Smooth muscle cell (in vitro differentiated cells): Measurements from ENCODE around the gene NCBP2L. TPM values are rescaled to one million over a fixed set of nuclear protein-coding genes. Genes with fewer than 3 reads are reported as not detected.

Source experiments
- DNase-seq: peaks from one replicate; lab custom pipeline; 2025; ENCODE audit not compliant: unreplicated experiment; lab: John Stamatoyannopoulos, UW
- H2AFZ ChIP-seq: fragments of 200-600 bp; sonication (generic); 2 replicates; pipeline ENCODE4 v1.6.0; 2016; ENCODE audit warnings: antibody characterized with exemption, low read depth, mild to moderate bottlenecking
- H3F3A ChIP-seq: fragments of 200-600 bp; sonication (generic); 2 replicates; pipeline ENCODE4 v1.6.0; 2017; ENCODE audit warnings: antibody characterized with exemption, low read depth
- H3K27ac ChIP-seq: fragments of 200-600 bp; sonication (generic); 2 replicates; pipeline ENCODE4 v1.5.1; 2016; ENCODE audit warnings: low read depth, mild to moderate bottlenecking
- H3K27me3 ChIP-seq: fragments of 200-600 bp; sonication (generic); 2 replicates; pipeline ENCODE4 v1.6.1; 2016; ENCODE audit warnings: low read depth, mild to moderate bottlenecking
- H3K36me3 ChIP-seq: fragments of 200-600 bp; sonication (generic); 2 replicates; pipeline ENCODE4 v1.5.1; 2016; ENCODE audit warnings: low read depth
- H3K4me1 ChIP-seq: fragments of 200-600 bp; sonication (generic); 2 replicates; pipeline ENCODE4 v1.5.1; 2016; ENCODE audit warnings: low read depth
- H3K4me2 ChIP-seq: fragments of 200-600 bp; sonication (generic); 2 replicates; pipeline ENCODE4 v1.6.0; 2016; ENCODE audit warnings: mild to moderate bottlenecking
- H3K4me3 ChIP-seq: fragments of 200-600 bp; sonication (generic); 2 replicates; pipeline ENCODE4 v1.5.1; 2016; ENCODE audit warnings: mild to moderate bottlenecking
- H3K79me2 ChIP-seq: fragments of 200-600 bp; sonication (generic); 2 replicates; pipeline ENCODE4 v1.6.0; 2016; ENCODE audit warnings: low read depth, mild to moderate bottlenecking
- H3K9ac ChIP-seq: fragments of 200-600 bp; sonication (generic); 2 replicates; pipeline ENCODE4 v1.6.0; 2016; ENCODE audit warnings: low read depth
- H3K9me3 ChIP-seq: fragments of 200-600 bp; sonication (generic); replicated peaks from 2 replicates; pipeline ENCODE4 v1.5.1; 2016; ENCODE audit warnings: low read depth
- H4K20me1 ChIP-seq: fragments of 200-600 bp; sonication (generic); 2 replicates; pipeline ENCODE4 v1.6.0; 2016; ENCODE audit warnings: low read depth
- WGBS: methylation state at CpG from one replicate; pipeline ENCODE4 v1.1.7; 2016; ENCODE audit warnings: low lambda C conversion rate; 5-methylcytosine and 5-hydroxymethylcytosine counted together
- polyA plus RNA-seq: library from polyadenylated mRNA; unstranded; fragments of >200 nt; fragmentation: Nextera tagmentation; extraction: Ambion mirVana; gene quantifications from 2 replicates; pipeline ENCODE4 v1.2.1, GENCODE V29; 2016
- total RNA-seq: library from RNA; depleted of rRNA; stranded (reverse); fragments of >200 nt; gene quantifications from 2 replicates; pipeline ENCODE4 v1.2.3, GENCODE V29; 2014
- TF ChIP-seq, protein P1 (sequence below): fragments of 200-600 bp; sonication (generic); IDR thresholded peaks from 2 replicates; pipeline ENCODE4 v1.5.1; 2017; ENCODE audit warnings: borderline replicate concordance, mild to moderate bottlenecking, antibody characterized with exemption; ENCODE audit not compliant: insufficient read depth, poor library complexity, severe bottlenecking

The NCBP2L gene
- total and polyA plus RNA-seq, 2 experiments from 2014 or later, result not detected

DNA sequence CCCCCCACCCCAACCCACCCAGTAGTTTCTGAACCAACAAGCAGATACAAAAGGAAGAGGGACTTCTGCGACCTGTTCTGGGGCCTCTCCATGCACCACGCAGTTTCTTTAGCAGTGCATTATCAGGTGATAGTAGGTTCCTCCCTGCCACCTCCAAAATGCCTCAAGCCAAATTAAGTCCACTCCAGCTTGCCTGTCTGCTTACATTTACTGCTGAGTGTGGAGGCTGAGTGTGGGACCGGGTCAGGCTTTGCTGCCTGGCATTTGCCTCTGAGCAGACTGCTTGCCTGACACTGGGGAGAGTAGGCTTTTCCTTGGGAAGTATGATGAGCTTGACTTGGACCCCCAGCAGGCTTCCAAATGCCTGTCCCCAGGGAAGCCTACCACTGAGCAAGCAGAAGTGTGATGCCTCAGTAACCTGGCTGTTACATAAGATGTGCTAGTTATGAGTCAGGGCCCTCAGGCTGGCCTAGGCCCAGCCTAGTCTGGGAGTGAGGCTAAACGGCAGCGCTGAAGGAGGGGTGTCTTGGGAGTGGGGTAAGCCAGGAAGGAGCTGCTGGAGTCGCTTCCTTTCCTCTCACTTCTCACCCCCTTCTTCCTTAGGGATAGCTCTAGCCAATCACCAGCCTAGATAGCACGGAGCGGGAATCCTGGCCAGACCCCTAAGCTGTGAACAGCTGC lies 10.9 kb upstream of the NCBP2L start:
- no peak overlapping the region for H3K9ac ChIP-seq
- no peak overlapping the region for H3K4me3 ChIP-seq
- peaks cover 5% of the 10 kb centered on the region for H3K27me3 ChIP-seq
- H2AFZ ChIP-seq, result no peak overlapping the region
- DNase-seq, result no peak
- no peaks in the 10 kb centered on the region for H3K9me3 ChIP-seq
- H3K4me1 ChIP-seq, result no peaks in the 10 kb centered on the region
- WGBS, result 67% methylated on average over 8 of the region's 8 CpGs
- H3K36me3 ChIP-seq, result no peaks in the 10 kb centered on the region
- H3K79me2 ChIP-seq, result no peaks in the 10 kb centered on the region
- H3K4me2 ChIP-seq, result no peak overlapping the region
- TF ChIP-seq, protein P1, sequence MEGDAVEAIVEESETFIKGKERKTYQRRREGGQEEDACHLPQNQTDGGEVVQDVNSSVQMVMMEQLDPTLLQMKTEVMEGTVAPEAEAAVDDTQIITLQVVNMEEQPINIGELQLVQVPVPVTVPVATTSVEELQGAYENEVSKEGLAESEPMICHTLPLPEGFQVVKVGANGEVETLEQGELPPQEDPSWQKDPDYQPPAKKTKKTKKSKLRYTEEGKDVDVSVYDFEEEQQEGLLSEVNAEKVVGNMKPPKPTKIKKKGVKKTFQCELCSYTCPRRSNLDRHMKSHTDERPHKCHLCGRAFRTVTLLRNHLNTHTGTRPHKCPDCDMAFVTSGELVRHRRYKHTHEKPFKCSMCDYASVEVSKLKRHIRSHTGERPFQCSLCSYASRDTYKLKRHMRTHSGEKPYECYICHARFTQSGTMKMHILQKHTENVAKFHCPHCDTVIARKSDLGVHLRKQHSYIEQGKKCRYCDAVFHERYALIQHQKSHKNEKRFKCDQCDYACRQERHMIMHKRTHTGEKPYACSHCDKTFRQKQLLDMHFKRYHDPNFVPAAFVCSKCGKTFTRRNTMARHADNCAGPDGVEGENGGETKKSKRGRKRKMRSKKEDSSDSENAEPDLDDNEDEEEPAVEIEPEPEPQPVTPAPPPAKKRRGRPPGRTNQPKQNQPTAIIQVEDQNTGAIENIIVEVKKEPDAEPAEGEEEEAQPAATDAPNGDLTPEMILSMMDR, result no peak
- H3K27ac ChIP-seq, result no peak overlapping the region
- H4K20me1 ChIP-seq, result no peaks in the 10 kb centered on the region
- no peaks in the 10 kb centered on the region for H3F3A ChIP-seq

DNA sequence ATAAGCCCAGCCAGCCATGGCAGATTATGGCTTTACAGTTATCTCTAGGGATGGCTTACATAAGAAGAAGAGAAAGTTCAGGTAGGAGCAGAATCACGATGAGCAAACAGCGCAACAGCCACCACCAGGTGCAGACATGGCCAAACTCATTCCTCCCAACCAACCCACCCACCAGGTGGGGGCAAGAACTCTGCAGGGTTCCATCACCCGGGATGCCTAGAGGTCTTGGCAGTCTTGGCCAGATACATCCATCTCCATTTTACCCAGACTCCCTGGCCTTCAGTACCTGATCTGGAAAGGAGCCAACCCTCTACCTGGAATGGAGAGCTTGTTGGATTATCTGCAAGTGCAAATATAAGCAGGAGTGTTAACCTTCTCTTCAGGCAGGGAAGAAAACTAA lies 9.5 kb upstream of the NCBP2L start:
- Histone ChIP-seq H3K27me3 (peaks cover 17% of the 10 kb centered on the region), H2AFZ (no peak overlapping the region), H3F3A (no peaks in the 10 kb centered on the region), H3K79me2 (no peaks in the 10 kb centered on the region), H3K36me3 (no peaks in the 10 kb centered on the region), H3K9ac (no peak overlapping the region), H3K4me2 (no peak overlapping the region), H3K4me1 (no peaks in the 10 kb centered on the region), H3K4me3 (no peak overlapping the region), H3K9me3 (no peaks in the 10 kb centered on the region), H3K27ac (no peak overlapping the region), H4K20me1 (no peaks in the 10 kb centered on the region)
- no peak for DNase-seq
- WGBS, result 92% methylated on average over 3 of the region's 3 CpGs
- TF ChIP-seq, protein P1, result no peak

DNA sequence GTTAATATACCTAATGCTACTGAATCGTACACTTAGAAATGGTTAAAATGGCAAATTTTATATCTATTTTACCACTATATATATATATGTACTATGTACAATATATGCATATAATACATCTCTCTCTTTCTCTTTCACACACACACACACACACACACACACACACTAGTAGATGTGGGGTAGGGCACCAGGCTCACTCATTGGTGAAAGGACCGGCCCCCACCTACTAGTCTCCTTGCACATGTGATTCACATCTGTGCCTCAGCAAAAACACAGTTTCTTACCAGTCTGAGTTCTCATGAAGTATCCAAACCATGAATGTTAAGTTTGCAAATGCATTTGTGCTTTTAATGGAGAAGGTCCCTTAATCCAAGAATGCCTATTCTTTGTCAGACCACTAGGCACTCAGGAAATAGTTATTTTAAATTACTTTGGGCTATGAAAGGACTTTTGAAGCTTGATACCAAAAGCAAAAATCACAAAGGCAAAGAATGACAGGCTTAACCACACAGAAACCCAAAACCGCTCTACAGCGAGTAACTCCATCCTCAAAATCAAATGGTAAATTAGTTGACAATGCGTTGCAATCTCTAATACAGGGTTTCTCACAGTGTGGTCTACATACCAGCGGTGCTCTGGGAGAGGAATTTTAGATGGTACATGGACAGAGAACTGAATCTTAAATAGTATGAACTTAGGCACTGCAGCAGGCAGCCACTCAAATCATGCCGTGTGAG lies 7.8 kb upstream of the NCBP2L start:
- H3K9ac ChIP-seq, result no peak overlapping the region
- no peaks in the 10 kb centered on the region for H3K9me3 ChIP-seq
- H3K4me2 ChIP-seq, result no peak overlapping the region
- H3K27ac ChIP-seq, result no peak overlapping the region
- H3F3A ChIP-seq, result no peaks in the 10 kb centered on the region
- H3K79me2 ChIP-seq, result no peaks in the 10 kb centered on the region
- 95% methylated on average over 7 of the region's 7 CpGs for WGBS
- H4K20me1 ChIP-seq, result no peaks in the 10 kb centered on the region
- DNase-seq, result no peak
- no peaks in the 10 kb centered on the region for H3K4me1 ChIP-seq
- TF ChIP-seq, protein P1, result no peak
- H2AFZ ChIP-seq, result no peak overlapping the region
- no peak overlapping the region for H3K4me3 ChIP-seq
- H3K36me3 ChIP-seq, result no peaks in the 10 kb centered on the region
- peaks cover 34% of the 10 kb centered on the region for H3K27me3 ChIP-seq
